SK-N-SH treated with all-trans-retinoic acid at 6 μM for 48 hours (cell line): ENCODE measurements around the gene ACAD10.

ENCODE experiments used
- ATAC-seq: fragments of 200-7000 bp; cut with Tn5 transposase; 3 replicates; pipeline ENCODE4 v1.9.1; 2020; ENCODE audit warnings: mild to moderate bottlenecking, moderate library complexity
- ARNTL ChIP-seq: fragments of 450-650 bp; formaldehyde crosslinking; IDR thresholded peaks from 2 replicates; pipeline ENCODE4 v1.5.0; 2020; ENCODE audit warnings: low read depth, mild to moderate bottlenecking, moderate library complexity, borderline replicate concordance
- BACH2 ChIP-seq: fragments of 250-450 bp; sonication (Bioruptor Pico); IDR thresholded peaks from 2 replicates; pipeline ENCODE4 v1.9.0; 2021; ENCODE audit warnings: mild to moderate bottlenecking, borderline replicate concordance
- CSDC2 ChIP-seq: fragments of 250-450 bp; sonication (Bioruptor Pico); IDR thresholded peaks from 2 replicates; pipeline ENCODE4 v1.5.0; 2020; ENCODE audit warnings: mild to moderate bottlenecking, moderate library complexity
- ESRRG ChIP-seq: fragments of 250-450 bp; sonication (Bioruptor Pico); IDR thresholded peaks from 2 replicates; pipeline ENCODE4 v1.6.1; 2021; ENCODE audit warnings: mild to moderate bottlenecking
- GLIS3 ChIP-seq: fragments of 250-450 bp; sonication (Bioruptor Pico); IDR thresholded peaks from 2 replicates; pipeline ENCODE4 v1.5.0; 2020; ENCODE audit warnings: mild to moderate bottlenecking, moderate library complexity
- OSR1 ChIP-seq: fragments of 250-450 bp; sonication (Bioruptor Pico); IDR thresholded peaks from 2 replicates; pipeline ENCODE4 v1.8.0; 2022; ENCODE audit warnings: moderate library complexity, mild to moderate bottlenecking, inconsistent platforms
- PATZ1 ChIP-seq: fragments of 250-450 bp; sonication (Bioruptor Pico); IDR thresholded peaks from 2 replicates; pipeline ENCODE4 v1.8.0; 2020; ENCODE audit warnings: mild to moderate bottlenecking, moderate library complexity, borderline replicate concordance
- POU6F1 ChIP-seq: fragments of 250-450 bp; sonication (Bioruptor Pico); IDR thresholded peaks from 2 replicates; pipeline ENCODE4 v1.8.0; 2021; ENCODE audit warnings: low read depth, mild to moderate bottlenecking, moderate library complexity, borderline replicate concordance
- PPARA ChIP-seq: fragments of 250-450 bp; sonication (Bioruptor Pico); IDR thresholded peaks from 2 replicates; pipeline ENCODE4 v1.5.0; 2020; ENCODE audit warnings: mild to moderate bottlenecking, borderline replicate concordance
- RARB ChIP-seq: fragments of 250-450 bp; sonication (Bioruptor Pico); IDR thresholded peaks from 2 replicates; pipeline ENCODE4 v1.8.0; 2021; ENCODE audit warnings: mild to moderate bottlenecking, moderate library complexity
- TCF4 ChIP-seq: fragments of 250-450 bp; sonication (Bioruptor Pico); IDR thresholded peaks from 2 replicates; pipeline ENCODE4 v1.8.0; 2021; ENCODE audit warnings: mild to moderate bottlenecking, moderate library complexity, borderline replicate concordance
- TOX ChIP-seq: fragments of 250-450 bp; sonication (Bioruptor Pico); IDR thresholded peaks from 2 replicates; pipeline ENCODE4 v1.8.0; 2021; ENCODE audit warnings: mild to moderate bottlenecking, moderate library complexity, borderline replicate concordance
- TSHZ2 ChIP-seq: fragments of 250-450 bp; sonication (Bioruptor Pico); IDR thresholded peaks from 2 replicates; pipeline ENCODE4 v1.5.0; 2020; ENCODE audit warnings: mild to moderate bottlenecking, moderate library complexity
- ZFP3 ChIP-seq: fragments of 250-450 bp; sonication (Bioruptor Pico); IDR thresholded peaks from 2 replicates; pipeline ENCODE4 v1.5.0; 2020; ENCODE audit warnings: mild to moderate bottlenecking, moderate library complexity
- ZFP30 ChIP-seq: fragments of 450-650 bp; formaldehyde crosslinking; IDR thresholded peaks from 2 replicates; pipeline ENCODE4 v1.5.0; 2022; ENCODE audit warnings: mild to moderate bottlenecking, moderate library complexity
- ZNF565 ChIP-seq: fragments of 450-650 bp; formaldehyde crosslinking; conservative IDR thresholded peaks from 2 replicates; pipeline ENCODE4 v1.5.0; 2020; ENCODE audit warnings: low read depth, mild to moderate bottlenecking, moderate library complexity
- ZNF70 ChIP-seq: fragments of 450-650 bp; formaldehyde crosslinking; IDR thresholded peaks from 2 replicates; pipeline ENCODE4 v1.5.0; 2020; ENCODE audit warnings: mild to moderate bottlenecking, moderate library complexity
- ZNF8 ChIP-seq: fragments of 450-650 bp; formaldehyde crosslinking; IDR thresholded peaks from 2 replicates; pipeline ENCODE4 v1.5.0; 2020; ENCODE audit warnings: mild to moderate bottlenecking, moderate library complexity
- TF ChIP-seq, protein P1 (sequence below): fragments of 250-450 bp; sonication (Bioruptor Pico); IDR thresholded peaks from 2 replicates; pipeline ENCODE4 v1.5.1; 2020; ENCODE audit warnings: low read depth, mild to moderate bottlenecking, moderate library complexity
- TF ChIP-seq, protein P2 (sequence below): fragments of 250-450 bp; sonication (Bioruptor Pico); IDR thresholded peaks from 2 replicates; pipeline ENCODE4 v1.5.1; 2021; ENCODE audit warnings: mild to moderate bottlenecking, moderate library complexity

The ACAD10 gene

DNA sequence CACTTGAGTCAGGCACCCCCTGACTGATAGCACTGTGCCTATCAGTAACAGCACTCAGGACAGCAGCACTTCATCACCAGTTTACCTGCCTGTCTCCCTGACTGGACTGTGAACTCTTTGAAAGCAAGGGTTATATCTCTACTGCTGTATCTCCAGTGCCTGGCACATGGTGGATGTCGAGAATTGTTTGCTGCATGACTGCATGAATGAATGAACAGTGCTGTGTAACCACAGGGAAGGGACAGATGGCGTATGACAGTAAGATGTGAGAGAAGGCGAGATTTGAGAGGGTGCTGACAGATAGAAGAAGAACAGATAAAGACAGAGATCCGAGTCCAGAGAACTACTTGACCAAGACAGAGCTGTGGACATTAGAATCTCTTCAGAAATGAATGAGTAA is 29.8 kb upstream of the ACAD10 start:
- TF ChIP-seq ESRRG (no peak), BACH2 (CRISPR knock-in tag) (no peak), TCF4 (CRISPR knock-in tag) (no peak), ARNTL (no peak), GLIS3 (CRISPR knock-in tag) (no peak)
- no peak for ATAC-seq

- ATAC-seq: no peak
- no peak for TF ChIP-seq ZFP3 (CRISPR knock-in tag)
- no peak for TF ChIP-seq TSHZ2
- TF ChIP-seq RARB: no peak
- TF ChIP-seq, protein P1, sequence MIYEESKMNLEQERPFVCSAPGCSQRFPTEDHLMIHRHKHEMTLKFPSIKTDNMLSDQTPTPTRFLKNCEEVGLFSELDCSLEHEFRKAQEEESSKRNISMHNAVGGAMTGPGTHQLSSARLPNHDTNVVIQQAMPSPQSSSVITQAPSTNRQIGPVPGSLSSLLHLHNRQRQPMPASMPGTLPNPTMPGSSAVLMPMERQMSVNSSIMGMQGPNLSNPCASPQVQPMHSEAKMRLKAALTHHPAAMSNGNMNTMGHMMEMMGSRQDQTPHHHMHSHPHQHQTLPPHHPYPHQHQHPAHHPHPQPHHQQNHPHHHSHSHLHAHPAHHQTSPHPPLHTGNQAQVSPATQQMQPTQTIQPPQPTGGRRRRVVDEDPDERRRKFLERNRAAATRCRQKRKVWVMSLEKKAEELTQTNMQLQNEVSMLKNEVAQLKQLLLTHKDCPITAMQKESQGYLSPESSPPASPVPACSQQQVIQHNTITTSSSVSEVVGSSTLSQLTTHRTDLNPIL (CRISPR knock-in tag): no peak
- no peak for TF ChIP-seq ZNF70 (CRISPR knock-in tag)
- no peak for TF ChIP-seq TOX (CRISPR knock-in tag)
- no peak for TF ChIP-seq PATZ1 (CRISPR knock-in tag)
- no peak for TF ChIP-seq ZFP30 (CRISPR knock-in tag)
- TF ChIP-seq, protein P2, sequence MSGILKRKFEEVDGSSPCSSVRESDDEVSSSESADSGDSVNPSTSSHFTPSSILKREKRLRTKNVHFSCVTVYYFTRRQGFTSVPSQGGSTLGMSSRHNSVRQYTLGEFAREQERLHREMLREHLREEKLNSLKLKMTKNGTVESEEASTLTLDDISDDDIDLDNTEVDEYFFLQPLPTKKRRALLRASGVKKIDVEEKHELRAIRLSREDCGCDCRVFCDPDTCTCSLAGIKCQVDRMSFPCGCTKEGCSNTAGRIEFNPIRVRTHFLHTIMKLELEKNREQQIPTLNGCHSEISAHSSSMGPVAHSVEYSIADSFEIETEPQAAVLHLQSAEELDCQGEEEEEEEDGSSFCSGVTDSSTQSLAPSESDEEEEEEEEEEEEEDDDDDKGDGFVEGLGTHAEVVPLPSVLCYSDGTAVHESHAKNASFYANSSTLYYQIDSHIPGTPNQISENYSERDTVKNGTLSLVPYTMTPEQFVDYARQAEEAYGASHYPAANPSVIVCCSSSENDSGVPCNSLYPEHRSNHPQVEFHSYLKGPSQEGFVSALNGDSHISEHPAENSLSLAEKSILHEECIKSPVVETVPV (CRISPR knock-in tag): no peak
- no peak for TF ChIP-seq GLIS3 (CRISPR knock-in tag)
- TF ChIP-seq ARNTL: no peak
- TF ChIP-seq ESRRG: no peak
- no peak for TF ChIP-seq OSR1 (CRISPR knock-in tag)
- TF ChIP-seq ZNF8: no peak
- no peak for TF ChIP-seq ZNF565 (CRISPR knock-in tag)
Observed at GRCh38 chr12:111664499-111664898, 21.4 kb upstream of the ACAD10 start.

DNA sequence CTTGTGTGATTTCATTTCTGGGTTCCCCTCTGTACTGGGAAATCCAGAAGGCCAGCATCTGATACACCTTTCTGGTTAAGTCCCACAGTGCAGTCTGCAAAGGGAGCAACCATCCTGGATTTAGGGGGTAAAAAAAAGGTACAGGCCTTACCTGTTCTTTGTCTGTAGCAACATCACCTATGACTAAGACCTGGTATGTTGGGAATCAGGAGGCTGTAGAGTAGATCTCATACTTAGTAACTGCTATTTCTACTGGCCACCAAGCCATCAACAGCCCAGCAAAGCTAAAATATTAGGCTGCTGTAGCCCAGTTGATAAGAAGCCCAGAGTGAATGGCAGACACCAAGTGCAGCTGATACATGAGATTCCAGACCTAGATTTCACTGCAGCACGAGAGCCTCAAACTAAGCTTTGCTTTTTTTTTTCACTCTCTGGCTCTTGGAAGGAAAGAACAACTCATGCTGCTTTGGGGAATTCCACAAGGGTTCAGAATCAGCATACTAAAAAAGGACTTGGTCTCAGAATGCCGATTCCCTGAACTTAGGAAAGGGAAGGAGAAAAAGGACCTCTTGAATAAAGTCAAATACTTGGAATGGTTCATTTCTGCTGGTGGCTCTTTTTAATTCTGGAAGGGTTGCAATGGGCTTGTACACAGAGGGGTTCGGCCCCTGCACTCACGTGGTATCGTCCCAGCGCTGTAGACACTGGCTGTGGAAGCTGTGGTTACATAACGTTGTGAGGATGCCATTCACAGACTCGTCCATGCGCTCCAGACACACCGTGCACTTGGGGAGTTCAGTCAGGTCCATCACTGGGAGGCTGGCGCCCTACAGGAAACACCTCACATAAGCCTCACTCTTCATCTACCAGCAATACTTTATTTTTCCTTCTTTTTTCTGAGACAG is 20.6 kb upstream of the ACAD10 start:
- no peak for ATAC-seq
- TF ChIP-seq TOX (CRISPR knock-in tag) (no peak), TSHZ2 (no peak), PPARA (no peak), RARB (no peak), CSDC2 (CRISPR knock-in tag) (no peak), ARNTL (no peak), ZNF565 (CRISPR knock-in tag) (no peak), ZNF70 (CRISPR knock-in tag) (no peak), TCF4 (CRISPR knock-in tag) (no peak), POU6F1 (CRISPR knock-in tag) (no peak)
- TF ChIP-seq, protein P2 (CRISPR knock-in tag): no peak
- TF ChIP-seq, protein P1 (CRISPR knock-in tag): no peak
